ENCODE measurements around the gene PACSIN1.

Gene PACSIN1

GRCh38 chr6:34514593-34515472 lies 49.0 kb downstream of the PACSIN1 start:
- no peak for DNase-seq (ENCODE audit: low spot score)

- DNase-seq (ENCODE audit: low spot score), result no peak
These were observed 49.9 kb downstream of the PACSIN1 start for GRCh38 chr6:34515473-34516387.

DNA sequence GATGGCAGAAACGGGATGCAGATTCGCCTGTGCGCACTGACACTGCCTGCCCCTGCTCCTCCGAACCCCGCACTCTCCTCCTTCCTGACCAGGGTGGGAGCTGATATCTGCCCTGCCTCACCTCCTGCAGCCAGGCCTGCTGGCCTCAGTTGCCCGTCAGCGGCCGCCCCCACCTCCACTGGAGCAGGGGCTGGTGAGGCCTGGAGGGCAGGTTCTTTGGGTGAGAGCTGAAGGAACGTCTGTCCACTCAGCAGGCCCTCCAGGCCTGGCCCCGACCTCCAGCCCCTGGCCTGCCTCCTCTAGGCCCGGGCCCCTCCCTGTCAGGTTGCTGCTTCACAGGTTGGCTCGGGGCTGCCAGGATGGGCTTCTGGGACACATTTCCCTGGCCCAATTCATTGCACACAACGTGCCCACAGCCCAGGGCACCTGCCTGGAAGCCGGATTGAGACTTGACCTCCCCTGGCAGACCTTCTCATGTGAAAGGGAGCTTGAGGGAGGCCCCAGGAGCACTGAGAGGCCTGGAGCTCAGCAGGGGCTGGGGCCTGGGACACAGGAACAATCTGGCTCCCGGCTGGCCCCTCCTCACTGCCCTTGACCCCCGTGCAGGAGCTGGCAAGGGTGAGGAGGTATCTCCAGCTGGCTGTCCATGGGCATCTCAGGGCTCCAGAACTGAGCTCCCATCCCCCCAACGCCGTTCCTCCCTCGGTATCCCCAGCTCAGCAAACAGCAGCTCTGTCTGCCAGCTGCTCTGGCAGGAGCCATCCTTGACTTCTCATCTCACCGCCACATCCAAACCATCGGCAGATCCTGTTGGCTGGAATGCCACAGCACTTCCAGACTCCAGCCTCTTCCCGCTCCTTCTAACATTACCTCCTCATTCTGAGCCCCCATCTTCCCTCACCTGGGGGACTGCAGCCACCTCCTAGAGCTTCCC lies 50.8 kb downstream of the PACSIN1 start:
- DNase-seq (ENCODE audit: low spot score), result no peak

DNA sequence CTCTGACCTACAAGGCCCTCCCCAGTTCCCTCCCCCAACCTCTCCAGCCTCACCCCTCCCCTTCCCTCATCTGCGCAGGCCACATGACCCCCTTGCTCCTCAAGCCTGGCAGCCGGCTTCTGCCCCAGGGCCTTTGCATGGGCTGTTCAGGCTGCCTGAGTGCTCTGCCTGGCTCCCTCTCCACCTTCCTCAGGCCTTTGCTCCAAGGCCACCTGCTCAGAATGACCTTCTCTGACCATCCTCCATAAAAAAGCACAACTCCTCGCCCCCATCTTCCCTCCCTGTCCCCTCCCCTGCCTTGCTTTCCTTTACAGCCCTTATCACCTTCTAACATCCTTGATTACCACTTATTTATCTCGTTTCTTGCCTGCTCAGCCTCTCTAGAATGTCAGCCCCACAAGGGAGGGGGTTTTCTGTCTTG lies 51.6 kb downstream of the PACSIN1 start:
- DNase-seq (ENCODE audit: low spot score), result no peak

- DNase-seq (ENCODE audit: low spot score), result no peak
These were observed 52.1 kb downstream of the PACSIN1 start for GRCh38 chr6:34517966-34518365.

DNA sequence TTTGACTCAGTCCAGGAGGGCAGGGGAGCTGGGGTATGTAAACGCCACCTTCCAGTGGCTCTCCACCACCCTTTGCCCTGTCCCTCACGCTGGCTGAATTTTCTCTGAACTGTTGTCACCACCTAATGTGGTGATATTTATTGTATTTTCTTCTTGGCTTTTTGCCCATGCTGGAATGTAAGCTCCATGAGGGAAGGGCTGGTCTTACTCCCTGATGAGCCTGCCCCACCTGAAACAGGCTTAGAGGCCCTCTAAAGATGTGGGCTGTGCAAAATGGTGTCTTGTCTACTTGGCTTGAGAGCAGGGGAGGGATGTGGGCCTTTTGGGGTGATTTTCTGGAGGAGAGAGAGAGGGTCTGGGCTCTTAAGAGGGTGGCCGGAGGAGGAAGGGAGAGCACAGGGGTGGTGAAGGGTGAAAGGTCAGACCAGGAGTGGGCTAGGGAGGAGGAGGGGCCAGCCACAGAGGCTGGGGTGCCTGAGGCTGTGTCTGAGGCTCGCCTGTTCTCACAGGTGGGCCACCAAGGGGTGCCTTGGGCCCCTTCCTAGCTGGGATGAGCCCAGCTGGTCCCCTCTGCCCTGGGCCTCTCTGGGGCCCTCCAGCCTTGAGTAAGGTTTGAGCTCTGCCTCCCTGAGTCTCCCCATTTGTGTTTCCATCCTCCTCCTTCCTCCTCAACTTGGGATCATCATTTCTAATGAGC lies 52.9 kb downstream of the PACSIN1 start:
- DNase-seq (ENCODE audit: low spot score), result no peak

- DNase-seq (ENCODE audit: low spot score), result no peak
These were observed 54.2 kb downstream of the PACSIN1 start for GRCh38 chr6:34519971-34520644.

GRCh38 chr6:34520645-34521462 lies 55.0 kb downstream of the PACSIN1 start:
- DNase-seq (ENCODE audit: low spot score), result no peak

- DNase-seq (ENCODE audit: low spot score), result no peak
These were observed 55.8 kb downstream of the PACSIN1 start for GRCh38 chr6:34521463-34522285.

- DNase-seq (ENCODE audit: low spot score), result no peak
These were observed 56.9 kb downstream of the PACSIN1 start for GRCh38 chr6:34522761-34523160.

DNA sequence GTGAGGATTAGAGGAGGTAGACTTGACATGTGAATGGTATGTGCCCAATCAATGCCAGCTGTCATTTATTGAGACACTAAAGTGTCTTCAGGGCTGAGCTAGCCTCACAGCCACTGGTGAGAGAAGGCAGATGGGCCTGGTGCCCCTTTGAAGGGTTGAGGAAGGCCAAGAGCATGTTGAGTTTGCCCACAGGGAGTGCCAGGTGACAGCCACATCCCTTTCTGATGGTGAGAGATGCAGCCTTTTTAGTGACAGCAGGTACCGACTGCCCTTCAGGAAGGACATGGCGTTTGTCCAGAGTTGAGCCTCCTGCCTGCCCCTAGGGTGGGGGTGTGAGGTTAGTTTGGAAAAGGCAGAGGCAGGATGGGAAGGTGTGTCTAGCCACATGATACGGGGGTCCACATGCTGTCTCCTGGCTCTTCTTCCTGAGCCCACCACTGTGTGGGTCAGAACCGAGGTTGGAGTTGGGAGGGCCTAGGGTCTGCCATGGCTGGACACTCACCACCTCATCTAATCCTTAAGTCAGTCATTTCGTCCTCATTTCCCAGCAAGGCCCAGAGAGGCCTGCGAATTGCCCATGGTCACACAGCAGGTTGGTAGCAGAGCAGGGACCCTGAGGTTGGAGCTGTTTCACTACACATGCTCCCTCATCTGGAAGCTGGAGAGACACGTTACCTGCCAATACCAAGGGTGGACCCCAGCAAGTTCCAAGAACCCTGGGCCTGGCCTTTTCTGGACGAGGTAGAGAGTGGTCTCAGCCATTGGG lies 57.7 kb downstream of the PACSIN1 start:
- DNase-seq (ENCODE audit: low spot score), result no peak

DNA sequence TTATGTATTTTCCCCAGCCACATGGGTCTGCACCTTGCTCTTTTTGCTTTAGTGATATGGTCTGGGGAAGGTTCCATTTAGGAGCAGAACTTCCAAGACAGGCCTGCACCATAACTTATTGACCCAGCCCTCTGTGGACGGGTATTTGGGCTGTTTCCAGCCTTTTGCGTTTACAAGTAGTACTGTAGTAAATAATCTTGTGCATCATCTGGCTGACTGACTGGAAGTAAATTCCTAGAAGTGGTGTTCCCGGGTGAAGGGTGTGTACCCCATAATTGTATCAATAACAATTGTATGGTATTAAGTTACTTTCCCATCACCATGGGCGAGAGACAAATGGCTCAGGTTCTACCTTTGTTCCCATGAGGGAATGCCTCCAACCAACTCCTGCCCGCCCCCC lies 58.6 kb downstream of the PACSIN1 start:
- DNase-seq (ENCODE audit: low spot score), result no peak

DNA sequence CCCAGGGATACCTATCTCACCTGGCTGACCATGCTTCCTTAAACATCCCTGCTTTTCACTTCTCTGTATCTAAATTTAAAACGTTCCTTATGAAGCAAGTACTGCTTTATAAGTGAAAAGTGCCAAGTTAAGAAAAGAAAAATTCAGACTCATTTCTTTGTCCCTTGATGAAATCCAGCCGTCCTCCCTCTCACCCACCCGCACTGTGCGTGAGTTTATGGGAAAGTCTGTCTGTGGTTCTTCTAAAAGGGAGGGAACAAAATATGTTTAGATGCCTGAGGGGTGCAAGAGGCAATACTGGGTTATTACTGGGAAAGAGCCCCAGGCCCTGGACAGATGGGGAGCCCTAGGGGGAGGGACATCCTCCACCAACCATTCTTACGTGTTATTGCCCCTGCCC lies 59.1 kb downstream of the PACSIN1 start:
- DNase-seq (ENCODE audit: low spot score), result no peak

DNA sequence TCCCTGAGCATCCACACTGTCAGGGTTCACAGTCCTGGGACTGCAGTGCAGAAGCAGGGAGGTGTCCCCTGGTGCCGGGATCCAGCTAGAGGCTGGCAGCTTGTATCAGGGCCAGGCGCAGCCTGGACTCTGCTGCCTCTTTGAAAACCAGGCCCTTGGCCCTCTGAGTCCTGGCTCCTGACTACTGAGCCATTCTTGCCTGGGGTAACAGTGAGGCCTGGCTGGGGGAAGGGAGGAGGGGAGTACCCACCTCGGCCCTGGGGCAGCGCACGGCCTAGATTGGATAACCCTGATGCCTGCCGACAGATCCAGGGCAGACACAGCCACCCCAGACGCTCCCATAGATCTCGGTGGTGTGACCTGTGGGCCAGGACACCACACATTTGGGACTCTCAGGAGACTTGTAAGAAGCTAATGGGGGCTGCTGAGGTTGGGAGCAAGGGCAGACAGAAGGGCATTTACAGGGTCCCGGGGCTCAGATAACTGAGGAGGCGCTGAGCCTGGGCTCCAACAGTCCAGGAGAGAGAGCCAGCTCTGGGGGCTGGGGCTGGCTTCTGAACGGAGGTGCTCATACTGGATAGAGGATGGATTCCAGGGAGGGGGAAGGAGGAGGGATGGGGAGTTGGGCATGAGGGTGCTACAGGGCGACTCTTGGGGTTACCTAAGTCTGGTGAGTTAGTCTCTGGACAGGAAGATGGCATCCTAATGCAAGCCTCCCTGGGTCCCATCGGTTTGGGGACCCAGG lies 59.7 kb downstream of the PACSIN1 start:
- no peak for DNase-seq (ENCODE audit: low spot score)

- no peak for DNase-seq (ENCODE audit: low spot score)
These were observed 60.5 kb downstream of the PACSIN1 start for GRCh38 chr6:34526241-34526972.

DNA sequence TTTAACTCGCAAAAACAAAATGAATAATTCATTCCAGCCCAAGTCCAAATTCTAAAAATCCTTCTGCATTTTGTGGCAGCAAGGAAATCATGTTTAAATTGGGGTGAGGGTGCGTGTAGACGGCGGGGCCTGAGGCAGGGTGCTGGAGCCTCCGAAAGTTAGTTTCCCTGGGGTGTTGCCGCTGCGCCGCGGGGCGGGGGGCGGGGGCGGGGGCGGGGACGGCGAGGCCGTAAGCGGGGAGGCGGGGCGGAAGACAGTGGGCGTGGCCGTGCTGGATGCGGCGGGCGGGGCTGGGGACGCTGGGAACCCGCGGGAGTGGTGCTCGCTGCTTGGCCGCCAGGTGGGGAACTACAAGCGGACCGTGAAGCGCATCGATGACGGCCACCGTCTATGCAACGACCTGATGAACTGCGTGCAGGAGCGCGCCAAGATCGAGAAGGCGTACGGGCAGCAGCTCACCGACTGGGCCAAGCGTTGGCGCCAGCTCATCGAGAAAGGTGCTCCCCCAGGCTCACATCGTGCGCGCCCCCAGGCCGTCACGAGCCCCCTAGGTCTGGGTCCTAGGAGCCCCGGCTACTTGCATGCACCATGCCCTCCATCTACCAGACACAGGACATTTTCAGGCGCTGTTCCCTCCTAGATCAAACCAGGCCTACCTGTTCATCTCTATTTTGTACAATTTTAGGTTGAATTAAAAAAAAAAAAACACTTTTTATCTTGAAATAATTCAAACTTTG lies 61.3 kb downstream of the PACSIN1 start:
- peak; percentile 92 for DNase-seq (ENCODE audit: low spot score)

Data from hematopoietic multipotent progenitor cell treated with erythropoietin and hydrocortisone succinate and interleukin-3 and kit ligand, for 17 days (in vitro differentiated cells).